CD4-positive, alpha-beta T cell treated with Interleukin-15 for 1 hour (primary cell): ENCODE measurements around the gene ZNF277.
"Not testable (repeated sequence)": the region's sequence is repeated elsewhere in the genome, so short reads cannot be mapped to it uniquely, and the experiment has no call there.

Experiments used
- DNase-seq: peaks from one replicate; pipeline ENCODE4 v3.0.0-alpha.2; 2020

ZNF277 gene

GRCh38 chr7:112213735-112214134, 7.2 kb downstream of the ZNF277 start:
- DNase-seq = no peak

DNA sequence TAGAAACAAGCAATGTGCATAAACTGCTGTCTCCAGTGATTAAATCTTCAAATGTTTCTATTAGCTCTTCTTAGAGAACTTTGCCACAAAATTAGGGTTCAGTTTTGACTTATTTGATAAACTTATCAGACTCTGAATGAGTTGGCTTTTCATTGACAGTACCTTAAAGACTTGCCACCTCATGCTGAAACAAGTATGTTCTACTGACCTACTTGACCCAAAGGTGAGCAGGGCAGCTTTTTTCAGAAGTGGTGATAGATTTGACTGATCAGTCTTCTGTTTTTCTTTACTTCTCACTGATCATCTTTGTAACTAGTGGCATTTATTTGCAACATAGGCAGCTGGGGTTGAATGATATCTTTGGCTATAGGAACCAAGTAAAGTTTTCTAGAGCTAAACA, 7.8 kb downstream of the ZNF277 start:
- DNase-seq = no peak

- no peak for DNase-seq
These were observed 8.4 kb downstream of the ZNF277 start for GRCh38 chr7:112214883-112215282.

DNA sequence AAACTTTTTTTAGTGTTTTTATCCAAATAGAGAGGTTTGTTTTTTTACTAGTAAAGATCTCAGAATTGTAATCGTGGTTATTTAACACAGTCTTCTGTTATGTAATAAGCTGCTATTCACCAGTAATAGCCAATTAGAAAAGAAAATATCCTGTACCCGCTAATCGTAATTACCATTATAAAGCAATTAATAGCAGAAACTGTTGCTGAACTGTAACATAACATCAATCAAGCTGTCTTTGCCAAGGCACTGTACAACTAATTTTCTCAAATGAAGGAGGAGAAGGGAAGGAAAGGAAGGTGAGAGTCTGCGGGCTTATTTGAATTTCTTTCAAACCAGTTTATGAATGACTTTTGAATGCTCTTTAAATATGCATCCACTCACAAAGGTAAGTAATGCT, 9.3 kb downstream of the ZNF277 start:
- no peak for DNase-seq

DNA sequence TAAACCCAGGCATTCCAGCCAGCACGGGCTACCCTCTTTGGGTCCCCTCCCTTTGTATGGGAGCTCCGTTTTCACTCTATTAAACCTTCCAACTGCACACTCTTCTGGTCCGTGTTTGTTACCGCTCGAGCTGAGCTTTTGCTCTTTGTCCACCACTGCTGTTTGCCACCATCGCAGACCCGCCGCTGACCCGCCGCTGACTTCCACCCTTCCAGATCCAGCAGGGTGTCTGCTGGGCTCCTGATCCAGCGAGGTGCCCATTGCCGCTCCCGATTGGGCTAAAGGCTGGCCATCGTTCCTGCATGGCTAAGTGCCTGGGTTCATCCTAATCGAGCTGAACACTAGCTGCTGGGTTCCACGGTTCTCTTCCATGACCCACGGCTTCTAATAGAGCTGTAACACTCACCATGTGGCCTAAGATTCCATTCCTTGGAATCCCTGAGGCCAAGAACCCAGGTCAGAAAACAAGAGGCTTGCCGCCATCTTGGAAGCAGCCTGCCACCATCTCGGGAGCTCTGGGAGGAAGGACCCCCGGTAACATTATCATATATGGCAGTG, 14.5 kb downstream of the ZNF277 start:
- DNase-seq = no peak

DNA sequence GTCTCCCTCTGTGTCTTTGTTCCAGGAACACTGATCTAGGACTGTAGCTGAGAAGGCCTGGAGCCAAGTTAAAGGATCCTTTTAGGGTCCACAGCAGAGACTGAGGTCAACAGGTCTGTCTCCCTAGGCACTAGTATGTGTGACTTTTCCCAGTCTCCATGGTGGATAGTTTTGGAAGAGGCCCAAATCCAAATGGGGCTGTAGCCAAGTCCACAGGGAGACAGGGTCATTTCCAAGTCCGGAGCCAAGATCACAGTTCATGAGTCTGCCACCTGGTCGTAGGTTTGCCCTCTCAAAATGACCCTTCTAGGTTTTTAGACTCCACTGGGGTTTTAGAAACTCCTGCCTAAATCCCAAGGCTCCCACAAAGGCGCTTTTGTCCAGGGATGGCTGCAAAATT, 16.8 kb downstream of the ZNF277 start:
- no peak for DNase-seq

GRCh38 chr7:112224186-112224585, 17.7 kb downstream of the ZNF277 start:
- no peak for DNase-seq

DNA sequence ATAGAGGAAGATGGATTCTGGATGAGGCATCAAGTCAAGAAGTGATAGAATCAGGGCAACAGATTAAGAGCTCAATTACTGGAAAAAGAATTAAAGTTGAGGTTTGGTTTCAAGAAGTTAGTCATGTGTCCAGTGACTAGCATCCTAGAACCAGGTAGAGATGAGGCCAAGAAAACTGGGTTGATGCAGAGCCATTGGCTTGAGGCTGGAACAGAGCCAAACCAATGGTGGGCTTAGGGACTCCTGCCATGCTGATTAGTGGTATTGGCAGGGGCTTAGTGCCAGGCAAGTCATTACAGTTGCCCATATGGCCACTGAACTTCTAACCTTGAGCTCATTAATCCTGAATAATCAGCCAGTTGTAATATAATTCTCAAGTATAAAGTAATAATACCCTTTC, 18.5 kb downstream of the ZNF277 start:
- no peak for DNase-seq

DNA sequence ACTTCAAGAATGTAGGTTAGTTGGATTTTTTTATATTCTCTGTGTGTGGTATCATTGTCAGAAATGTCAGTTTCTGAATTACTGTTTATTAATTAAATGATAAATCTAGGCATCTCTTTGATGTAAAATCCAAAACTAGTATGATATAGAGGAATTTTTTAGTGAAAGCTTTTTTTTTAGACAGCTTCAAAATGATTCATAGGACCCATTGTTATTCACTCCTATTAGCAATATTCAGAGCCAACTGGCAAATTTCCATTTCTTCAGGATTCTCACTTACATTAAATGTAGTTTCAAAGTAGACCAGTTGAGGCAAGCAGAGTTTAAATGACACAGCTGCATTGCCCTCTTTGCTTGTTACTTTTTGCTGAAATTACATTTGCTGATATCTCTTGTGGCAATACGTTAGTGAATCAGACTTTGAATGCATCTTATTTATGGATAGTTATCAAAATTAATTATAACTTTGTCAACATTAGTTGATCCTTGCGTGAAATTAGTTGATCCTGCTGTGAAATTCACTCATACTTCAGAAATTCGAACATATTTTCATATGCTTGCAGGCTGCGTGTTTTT, 20.3 kb downstream of the ZNF277 start:
- no peak for DNase-seq

DNA sequence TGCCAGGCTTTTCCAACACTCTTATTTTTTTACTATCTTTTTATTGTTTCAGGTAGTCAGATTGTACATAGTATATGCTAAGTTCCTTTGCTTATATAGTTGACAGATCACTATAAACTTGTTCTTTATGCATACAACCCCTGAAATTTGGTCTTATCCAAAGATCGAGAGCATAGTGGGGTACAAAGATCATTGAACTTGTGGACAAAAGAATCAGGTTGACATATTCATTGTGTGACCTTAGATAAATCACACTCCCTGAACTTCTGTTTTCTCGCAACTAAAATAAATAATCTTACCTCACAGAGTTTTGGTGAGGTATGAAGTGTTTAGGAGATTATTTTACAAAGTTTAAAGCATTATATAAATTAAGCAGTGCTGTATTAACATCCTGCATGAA, 22.1 kb downstream of the ZNF277 start:
- DNase-seq = no peak

DNA sequence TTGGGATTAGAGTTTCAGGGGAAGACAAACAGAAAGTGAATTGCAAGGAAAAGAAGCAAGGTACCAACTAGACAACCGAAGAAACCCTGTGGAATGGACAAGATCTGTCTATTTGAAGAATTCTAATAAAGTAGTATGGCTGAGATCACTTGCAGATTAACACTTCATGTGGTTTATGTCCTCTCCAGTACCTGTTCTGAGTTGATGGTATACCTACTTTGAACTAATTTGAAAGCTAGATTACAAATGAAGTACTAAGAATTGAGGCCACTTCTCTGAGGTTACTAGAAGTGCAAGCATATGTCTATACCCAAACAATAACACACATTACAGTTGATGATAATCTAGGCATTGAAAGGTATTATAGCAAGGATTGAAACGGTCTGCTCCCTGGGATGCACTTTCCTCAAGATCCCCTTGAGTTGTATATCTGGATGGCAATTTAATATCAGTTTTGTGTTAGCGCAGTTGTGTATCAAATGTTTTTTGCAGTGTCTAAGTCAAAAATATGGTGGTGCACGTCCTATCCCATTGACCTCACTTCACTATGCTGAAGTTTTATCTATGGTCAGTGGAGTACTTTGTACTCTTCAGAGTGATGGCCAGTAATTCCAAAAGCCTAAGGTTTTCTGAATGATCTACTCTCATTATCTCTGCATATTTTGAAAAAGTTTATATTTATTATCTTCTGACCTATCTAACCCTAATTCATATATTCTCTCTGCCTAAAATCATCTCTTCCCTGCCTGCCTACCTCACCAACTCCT, 25.9 kb downstream of the ZNF277 start:
- no peak for DNase-seq

DNA sequence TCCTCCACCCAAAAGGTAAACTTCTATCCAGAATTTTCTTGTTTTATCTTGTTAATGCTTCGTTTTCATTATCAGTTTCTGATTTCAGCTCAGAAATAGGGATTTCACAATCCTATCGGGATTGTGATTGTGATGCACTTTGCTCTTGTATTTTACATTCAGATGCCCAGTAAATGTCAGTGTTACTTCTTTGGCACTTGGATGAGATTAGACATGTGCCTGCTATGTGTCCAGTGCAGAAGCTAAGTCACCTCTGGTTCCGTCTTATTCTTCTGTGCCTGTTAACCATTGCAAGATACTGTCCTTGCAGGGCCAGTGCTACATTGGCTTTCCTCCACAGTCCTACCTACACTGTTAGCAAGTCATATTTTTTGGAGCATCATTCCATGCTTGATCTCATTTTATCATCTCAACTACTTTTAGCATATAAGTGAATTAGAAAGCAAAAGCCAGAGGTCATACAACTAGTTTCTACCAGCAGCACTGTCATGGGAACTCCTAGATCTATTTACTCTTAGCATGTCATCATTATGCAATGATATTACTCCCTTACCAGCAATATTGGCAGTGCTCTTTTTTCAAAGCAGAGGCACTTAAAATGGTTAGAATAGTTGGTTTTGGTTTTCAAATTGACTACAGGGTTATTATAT, 26.7 kb downstream of the ZNF277 start:
- DNase-seq = no peak

DNA sequence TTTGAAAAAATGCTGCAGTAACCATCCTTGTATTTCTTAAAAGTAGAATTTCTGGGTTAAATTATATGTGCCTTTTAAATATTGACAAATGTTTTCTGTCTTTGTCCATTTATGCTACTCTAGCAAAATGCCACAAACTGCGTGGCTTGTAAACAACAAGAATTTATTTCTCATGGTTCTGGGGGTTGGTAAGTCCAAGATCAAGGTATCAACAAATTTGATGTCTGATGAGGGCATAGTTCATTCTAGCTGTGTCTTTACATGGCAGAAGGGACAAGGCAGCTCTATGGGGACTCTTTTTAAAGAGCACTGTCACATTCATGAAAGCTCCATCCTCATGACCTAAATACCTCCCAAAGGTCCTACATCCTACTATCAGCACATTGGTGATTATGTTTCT, 27.7 kb downstream of the ZNF277 start:
- DNase-seq = no peak

GRCh38 chr7:112236597-112236996, 30.1 kb downstream of the ZNF277 start:
- DNase-seq = no peak

DNA sequence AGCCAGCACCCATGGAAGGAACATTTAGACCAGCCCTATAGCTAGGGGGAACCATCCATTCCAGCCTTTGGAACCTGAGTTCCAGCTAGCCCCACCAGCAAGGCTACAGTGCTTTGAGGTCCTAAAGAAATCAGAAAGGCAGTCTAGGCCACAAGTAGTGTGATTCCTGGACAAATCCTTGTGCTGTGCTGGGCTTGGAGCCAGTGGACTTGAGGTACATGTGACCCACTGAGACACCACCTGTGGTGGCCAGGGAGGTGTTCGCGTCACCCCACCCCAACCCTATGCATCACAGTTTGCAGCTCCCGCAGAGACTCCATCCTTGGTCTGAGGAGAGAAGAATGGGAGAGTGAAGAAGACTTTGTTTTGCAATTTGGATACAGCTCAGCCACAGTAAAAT, 31.8 kb downstream of the ZNF277 start:
- DNase-seq = no peak

DNA sequence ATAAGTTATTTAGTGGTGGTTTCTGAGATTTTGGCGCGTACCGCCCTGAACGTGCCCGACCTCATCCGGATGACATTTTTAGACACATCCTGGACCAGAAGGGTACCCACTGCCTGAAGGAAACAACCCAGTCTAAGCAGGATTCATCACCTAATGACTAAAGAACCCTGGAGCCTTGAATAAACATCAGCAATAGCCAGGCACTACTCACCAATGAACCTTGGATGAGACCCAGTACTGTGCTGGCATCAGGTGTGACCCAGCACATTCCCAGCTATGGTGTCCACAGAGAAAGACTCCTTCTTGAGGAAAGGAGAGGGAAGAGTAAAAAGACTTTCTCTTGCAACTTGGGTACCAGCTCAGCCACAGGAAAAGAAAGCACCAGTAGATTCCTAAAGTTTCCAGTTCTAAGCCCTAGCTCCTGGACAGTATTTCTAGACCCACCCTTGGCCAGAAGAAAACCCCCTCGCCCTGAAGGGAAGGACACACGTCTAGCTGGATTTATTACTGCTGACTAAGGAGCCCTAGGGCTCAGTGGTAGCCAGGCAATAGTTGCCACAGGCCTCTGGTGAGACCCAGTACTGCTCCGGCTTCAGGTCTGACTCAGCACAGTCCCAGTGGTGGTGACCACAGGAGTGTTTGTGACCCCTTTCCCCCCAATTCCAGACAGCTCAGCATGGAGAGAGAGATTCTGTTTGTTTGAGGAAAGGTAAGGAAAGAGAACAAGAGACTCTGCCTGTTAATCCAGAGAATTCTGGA, 32.5 kb downstream of the ZNF277 start:
- no peak for DNase-seq

DNA sequence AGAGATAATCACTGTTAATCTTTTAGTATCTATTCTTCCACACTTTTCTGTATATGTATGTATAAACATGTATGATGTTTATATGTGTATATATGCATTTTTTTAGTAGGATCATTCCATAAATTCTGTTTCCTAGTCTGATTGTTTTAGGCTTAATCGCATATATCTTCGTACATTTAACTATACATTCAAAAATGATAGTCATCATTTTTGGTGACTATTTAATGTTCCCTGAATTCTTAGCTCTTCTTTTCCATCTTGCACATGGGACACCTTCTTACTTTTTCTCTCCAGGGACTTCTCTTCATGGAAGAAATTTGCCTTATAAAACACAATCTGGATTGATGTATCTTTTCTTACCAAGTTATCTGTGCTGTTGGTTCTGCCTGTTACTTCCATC, 42.1 kb downstream of the ZNF277 start:
- DNase-seq = no peak

DNA sequence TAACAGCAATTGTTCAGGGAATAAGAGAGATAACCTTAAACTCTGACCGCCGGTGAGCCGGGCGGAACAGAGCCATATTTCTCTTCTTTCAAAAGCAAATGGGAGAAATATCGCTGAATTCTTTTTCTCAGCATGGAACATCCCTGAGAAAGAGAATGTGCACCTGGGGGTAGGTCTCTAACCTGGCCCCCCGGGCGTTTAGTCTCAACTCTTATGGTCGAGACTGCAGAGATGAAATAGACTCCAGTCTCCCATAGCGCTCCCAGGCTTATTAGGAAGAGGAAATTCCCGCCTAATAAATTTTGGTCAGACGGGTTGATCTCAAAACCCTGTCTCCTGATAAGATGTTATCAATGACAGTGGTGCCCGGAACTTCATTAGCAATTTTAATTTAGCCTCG, 43.5 kb downstream of the ZNF277 start:
- not testable (repeated sequence) for DNase-seq

DNA sequence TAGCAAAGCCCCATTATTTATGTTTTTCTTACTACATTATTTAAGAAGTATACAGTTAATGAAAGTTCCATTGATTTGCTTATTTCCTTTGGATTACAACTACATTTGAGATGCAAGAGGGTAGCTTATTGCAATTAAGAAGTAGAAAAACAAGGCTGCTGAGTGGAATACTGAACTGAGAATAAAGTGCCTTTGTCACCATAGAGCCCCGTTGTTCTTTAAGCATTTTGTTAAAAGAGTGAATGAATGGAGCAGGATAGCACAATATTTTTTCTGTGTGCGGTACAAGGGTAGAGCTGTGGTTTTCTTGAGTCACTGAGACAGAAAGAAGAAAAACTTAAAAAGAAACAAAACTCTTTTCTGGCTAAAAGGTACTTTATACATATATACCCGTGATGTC, 45.6 kb downstream of the ZNF277 start:
- DNase-seq = no peak

DNA sequence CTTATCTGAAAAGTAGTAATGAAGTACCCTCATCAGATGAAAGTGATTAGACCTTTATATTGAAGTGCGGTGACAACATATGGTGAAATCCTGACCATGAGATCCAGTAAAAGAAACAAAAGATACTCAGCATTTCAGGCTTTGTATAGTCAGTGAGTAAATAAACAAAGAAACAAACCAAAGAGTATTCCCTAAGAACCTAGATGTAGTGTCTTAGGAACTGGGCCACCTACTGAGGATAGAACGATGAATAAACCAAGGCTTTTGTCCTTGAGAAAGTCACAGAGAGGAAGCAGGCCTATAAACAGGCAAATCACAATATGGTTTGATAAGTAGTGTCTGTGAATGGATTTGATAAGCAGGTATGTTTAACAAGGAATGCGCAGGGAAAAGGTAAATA, 46.2 kb downstream of the ZNF277 start:
- no peak for DNase-seq

DNA sequence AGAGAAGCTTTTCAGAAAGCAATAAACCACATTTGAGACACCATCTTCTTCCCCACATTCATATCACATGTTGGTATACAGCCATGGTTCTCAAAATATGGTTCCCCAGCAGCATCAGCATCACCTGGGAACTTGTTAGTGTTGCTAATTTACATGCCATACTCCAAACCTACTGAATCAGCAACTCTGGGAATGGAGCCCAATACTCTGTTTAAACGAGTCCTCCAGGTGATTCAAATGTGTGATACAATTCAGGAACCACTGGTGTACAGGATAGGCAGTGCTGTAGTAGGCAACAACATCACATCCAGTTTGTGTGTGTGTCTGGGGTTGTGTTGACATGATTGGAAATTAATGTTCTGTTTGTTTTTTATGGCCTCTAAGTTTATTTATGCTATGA, 47.7 kb downstream of the ZNF277 start:
- DNase-seq = no peak

GRCh38 chr7:112254709-112255387, 48.4 kb downstream of the ZNF277 start:
- DNase-seq = no peak

DNA sequence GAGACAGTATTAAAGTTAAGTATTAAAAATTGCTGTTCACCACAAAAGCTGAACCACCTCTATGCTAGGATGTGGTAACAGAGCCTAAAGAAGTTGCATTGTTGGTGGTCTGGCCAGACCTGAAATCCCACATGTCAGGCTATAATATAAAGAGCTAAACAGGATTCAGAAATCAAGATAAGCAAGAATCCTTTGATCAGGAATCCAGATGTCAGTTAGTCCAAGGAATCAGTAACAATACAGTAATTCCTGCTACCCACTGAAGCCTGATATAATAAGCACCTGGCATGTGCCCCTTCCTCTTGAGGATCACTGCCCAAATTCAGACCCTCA, 48.9 kb downstream of the ZNF277 start:
- DNase-seq = no peak
